Natural killer cell (primary cell): ENCODE results near the gene BET1. TPM values are rescaled to one million over a fixed set of nuclear protein-coding genes. Genes with fewer than 3 reads are reported as not detected.

Experiments used
- ATAC-seq, 3 donors: fragments of 150-1000 bp in 2 of 3; fragments of 200-7000 bp in 1 of 3; cut with Tn5 transposase; 1 replicate in 1 of 3; 2 replicates in 2 of 3; pipeline ENCODE4 v1.10.0; 2021; ENCODE audit warnings: mild to moderate bottlenecking in 2 of 3, moderate library complexity in 2 of 3
- DNase-seq, 2 donors: peaks; one replicate each; pipeline versions ENCODE4 v3.0.0 to v3.0.0-alpha.2; 2013 to 2021; ENCODE audit warnings: mixed read lengths in 1 of 2
- H3K27ac ChIP-seq: one replicate; pipeline ENCODE4 v1.5.1; 2013; ENCODE audit warnings: mild to moderate bottlenecking, low read length
- H3K27me3 ChIP-seq: one replicate; pipeline ENCODE4 v1.6.1; 2013; ENCODE audit warnings: low read length; ENCODE audit not compliant: control insufficient read depth, insufficient read depth
- H3K36me3 ChIP-seq: one replicate; pipeline ENCODE4 v1.6.1; 2013; ENCODE audit warnings: low read length; ENCODE audit not compliant: control insufficient read depth, insufficient read depth
- H3K4me1 ChIP-seq: one replicate; pipeline ENCODE4 v1.6.1; 2013; ENCODE audit warnings: low read length; ENCODE audit not compliant: control insufficient read depth, insufficient read depth
- H3K4me3 ChIP-seq: one replicate; pipeline ENCODE4 v1.5.1; 2013; ENCODE audit warnings: low read length
- H3K9me3 ChIP-seq: one replicate; pipeline ENCODE4 v1.6.1; 2013; ENCODE audit warnings: low read length; ENCODE audit not compliant: control insufficient read depth, insufficient read depth
- H3K27ac Mint-ChIP-seq, 2 donors: one replicate each; pipeline ENCODE4 v1.8.0; 2022; ENCODE audit warnings: mild to moderate bottlenecking in 2 of 2, mixed read lengths in 2 of 2, moderate library complexity in 1 of 2
- H3K27me3 Mint-ChIP-seq, 2 donors: one replicate each; pipeline ENCODE4 v1.8.0; 2022; ENCODE audit warnings: low read depth in 2 of 2, mixed read lengths in 2 of 2
- H3K36me3 Mint-ChIP-seq: one replicate; pipeline ENCODE4 v1.8.0; 2022; ENCODE audit warnings: mixed read lengths
- H3K4me1 Mint-ChIP-seq, 2 donors: one replicate each; pipeline ENCODE4 v1.8.0; 2022; ENCODE audit warnings: mixed read lengths in 2 of 2
- H3K4me3 Mint-ChIP-seq: one replicate; pipeline ENCODE4 v1.8.0; 2022; ENCODE audit warnings: mild to moderate bottlenecking, moderate library complexity, mixed read lengths
- H3K9me3 Mint-ChIP-seq, 2 donors: one replicate each; pipeline ENCODE4 v1.8.0; 2022; ENCODE audit warnings: mixed read lengths in 2 of 2
- WGBS: methylation state at CpG from one replicate; pipeline ENCODE4 v1.1.7; 2013; ENCODE audit warnings: missing lambda C conversion rate; ENCODE audit not compliant: insufficient coverage; 5-methylcytosine and 5-hydroxymethylcytosine counted together
- intact Hi-C: fragments of 100-400 bp; cut with micrococcal nuclease; formaldehyde crosslinking; loops from one replicate; pipeline ENCODE4 v1.14.2; 2022
- total RNA-seq, 4 donors: library from RNA; stranded (reverse); fragments of 120-200 nt in 1 of 4; gene quantifications; one replicate each; pipeline versions ENCODE4 v1.2.3 to v1.2.4, GENCODE V29; 2013 to 2022
- TF ChIP-seq, protein P1 (sequence below): fragments of 200-600 bp; IDR thresholded peaks from one replicate; pipeline ENCODE4 v1.8.0; 2022; ENCODE audit warnings: antibody characterized with exemption

BET1 gene
- total RNA-seq, 3 donors from 2014 or later (not counting 1 experiment from before 2014, with no cell fraction given), result 13.1 to 14.0 (median 13.9) TPM

DNA sequence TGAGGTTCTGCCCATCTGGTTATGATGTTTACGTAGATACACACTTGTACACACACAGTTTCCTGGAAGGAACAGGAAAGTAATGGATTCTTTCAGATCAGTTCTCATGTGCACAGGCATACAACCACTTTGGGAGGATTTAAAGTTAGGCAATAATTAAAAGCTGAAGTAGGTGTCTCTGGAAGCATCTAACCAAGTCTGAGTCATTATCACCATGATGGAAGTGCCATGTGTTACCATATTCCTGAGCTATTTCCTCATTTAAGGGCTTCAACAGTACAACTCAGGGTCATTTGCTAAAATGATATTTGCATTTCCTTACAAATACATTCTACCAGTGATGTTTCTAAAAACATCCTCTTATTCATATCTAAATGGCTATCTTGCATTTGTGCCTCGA is 41.4 kb upstream of the BET1 start:
- DNase-seq (no peak), ATAC-seq (no peak)
- Mint-ChIP-seq H3K27me3 (peaks cover 36 to 88% of the 10 kb centered on the region in 2 donors), H3K27ac (no peak overlapping the region), H3K9me3 (no peaks in the 10 kb centered on the region), H3K36me3 (peaks cover 7% of the 10 kb centered on the region), H3K4me3 (no peak overlapping the region), H3K4me1 (no peaks in the 10 kb centered on the region)
- 90% methylated on average over 2 of the region's 2 CpGs for whole genome bisulfite sequencing
- no peaks in the 10 kb centered on the region for H3K9me3 ChIP-seq
- H3K4me1 ChIP-seq, result peaks cover 2% of the 10 kb centered on the region
- H3K27me3 ChIP-seq, result peaks cover 3% of the 10 kb centered on the region
- TF ChIP-seq, protein P1, sequence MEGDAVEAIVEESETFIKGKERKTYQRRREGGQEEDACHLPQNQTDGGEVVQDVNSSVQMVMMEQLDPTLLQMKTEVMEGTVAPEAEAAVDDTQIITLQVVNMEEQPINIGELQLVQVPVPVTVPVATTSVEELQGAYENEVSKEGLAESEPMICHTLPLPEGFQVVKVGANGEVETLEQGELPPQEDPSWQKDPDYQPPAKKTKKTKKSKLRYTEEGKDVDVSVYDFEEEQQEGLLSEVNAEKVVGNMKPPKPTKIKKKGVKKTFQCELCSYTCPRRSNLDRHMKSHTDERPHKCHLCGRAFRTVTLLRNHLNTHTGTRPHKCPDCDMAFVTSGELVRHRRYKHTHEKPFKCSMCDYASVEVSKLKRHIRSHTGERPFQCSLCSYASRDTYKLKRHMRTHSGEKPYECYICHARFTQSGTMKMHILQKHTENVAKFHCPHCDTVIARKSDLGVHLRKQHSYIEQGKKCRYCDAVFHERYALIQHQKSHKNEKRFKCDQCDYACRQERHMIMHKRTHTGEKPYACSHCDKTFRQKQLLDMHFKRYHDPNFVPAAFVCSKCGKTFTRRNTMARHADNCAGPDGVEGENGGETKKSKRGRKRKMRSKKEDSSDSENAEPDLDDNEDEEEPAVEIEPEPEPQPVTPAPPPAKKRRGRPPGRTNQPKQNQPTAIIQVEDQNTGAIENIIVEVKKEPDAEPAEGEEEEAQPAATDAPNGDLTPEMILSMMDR, result no peak
- intact Hi-C loops, result no loop called here
- H3K27ac ChIP-seq, result no peak overlapping the region
- H3K4me3 ChIP-seq, result no peak overlapping the region
- H3K36me3 ChIP-seq, result no peaks in the 10 kb centered on the region

DNA sequence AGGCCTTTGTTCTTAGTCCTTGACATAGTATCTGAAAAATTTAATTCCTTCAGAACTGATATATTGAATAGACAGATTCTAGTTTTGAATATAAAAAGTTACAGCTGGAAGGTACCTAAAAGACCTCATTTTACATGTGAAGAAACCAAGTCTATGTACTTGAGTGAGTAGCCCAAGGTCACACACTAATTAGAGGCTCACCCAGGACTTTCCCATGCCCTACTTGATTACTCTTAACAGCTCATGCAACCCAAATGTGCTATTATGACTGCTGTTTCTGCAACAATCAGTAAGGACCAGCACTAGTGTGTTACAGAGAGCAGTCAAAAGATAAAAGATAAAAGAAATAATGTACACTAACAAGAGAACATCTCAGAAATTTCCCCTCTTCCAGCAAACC is 40.7 kb upstream of the BET1 start:
- DNase-seq (no peak), ATAC-seq (no peak)
- no peaks in the 10 kb centered on the region for H3K4me1 Mint-ChIP-seq
- no peaks in the 10 kb centered on the region for H3K4me1 ChIP-seq
- intact Hi-C loops, result no loop called here
- peaks cover 3% of the 10 kb centered on the region for H3K27me3 ChIP-seq
- H3K36me3 Mint-ChIP-seq, result peaks cover 7% of the 10 kb centered on the region
- peaks cover 39 to 92% of the 10 kb centered on the region in 2 donors for H3K27me3 Mint-ChIP-seq
- H3K9me3 Mint-ChIP-seq, result no peaks in the 10 kb centered on the region
- no peak overlapping the region for H3K4me3 Mint-ChIP-seq
- no peaks in the 10 kb centered on the region for H3K36me3 ChIP-seq
- no peak overlapping the region for H3K27ac Mint-ChIP-seq
- H3K4me3 ChIP-seq, result no peak overlapping the region
- TF ChIP-seq, protein P1, result no peak
- no peaks in the 10 kb centered on the region for H3K9me3 ChIP-seq
- no peak overlapping the region for H3K27ac ChIP-seq

DNA sequence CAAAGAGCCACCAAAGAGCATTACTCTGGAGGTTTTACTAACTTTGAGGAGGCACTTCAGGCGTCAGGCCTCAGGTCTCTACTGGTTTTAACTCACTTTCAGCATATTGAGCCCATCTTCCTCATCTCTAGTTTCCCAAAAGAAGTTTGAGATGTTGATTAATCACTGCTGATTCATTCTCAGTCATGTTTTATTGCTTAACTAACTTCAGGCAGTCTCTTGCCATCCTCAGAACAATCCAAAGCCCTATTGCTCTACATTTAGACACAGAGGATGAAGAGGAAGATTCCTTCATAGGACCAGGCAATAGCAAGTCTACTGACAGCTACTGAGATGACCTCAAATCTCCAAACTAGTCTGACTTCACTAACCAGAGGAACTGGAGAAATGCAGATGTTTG is 39.1 kb upstream of the BET1 start:
- H3K4me1 Mint-ChIP-seq, result no peaks in the 10 kb centered on the region
- peaks cover 7% of the 10 kb centered on the region for H3K27me3 ChIP-seq
- H3K36me3 ChIP-seq, result no peaks in the 10 kb centered on the region
- no peaks in the 10 kb centered on the region for H3K4me1 ChIP-seq
- no peak for DNase-seq
- TF ChIP-seq, protein P1, result no peak
- ATAC-seq, result no peak
- H3K9me3 ChIP-seq, result no peaks in the 10 kb centered on the region
- intact Hi-C loops, result no loop called here
- H3K9me3 Mint-ChIP-seq, result no peaks in the 10 kb centered on the region
- peaks cover 38 to 88% of the 10 kb centered on the region in 2 donors for H3K27me3 Mint-ChIP-seq
- 75% methylated on average over 1 of the region's 1 CpG for WGBS
- no peak overlapping the region for H3K4me3 Mint-ChIP-seq
- H3K27ac Mint-ChIP-seq, result no peak overlapping the region
- no peak overlapping the region for H3K4me3 ChIP-seq
- H3K36me3 Mint-ChIP-seq, result peaks cover 7% of the 10 kb centered on the region
- H3K27ac ChIP-seq, result no peak overlapping the region

DNA sequence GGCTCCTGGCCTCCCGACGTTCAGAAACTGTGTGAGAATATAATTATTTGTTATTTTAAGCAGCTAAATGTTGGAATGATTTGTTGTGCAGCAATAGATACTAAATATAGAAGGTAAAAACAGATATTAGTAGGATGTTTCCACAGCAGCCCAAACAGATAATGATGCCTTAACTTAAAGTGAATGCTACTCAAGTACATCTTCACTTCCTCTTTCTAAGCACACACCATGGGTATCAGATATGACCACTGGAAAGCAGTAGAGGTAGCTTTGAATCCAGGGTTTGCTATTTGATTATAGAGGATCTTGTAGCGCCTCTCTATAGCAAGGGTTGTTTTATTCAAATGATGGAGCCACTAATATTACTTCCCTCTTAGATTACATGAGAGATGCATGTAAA is 38.2 kb upstream of the BET1 start:
- no peaks in the 10 kb centered on the region for H3K4me1 Mint-ChIP-seq
- H3K9me3 Mint-ChIP-seq, result no peaks in the 10 kb centered on the region
- TF ChIP-seq, protein P1, result no peak
- Histone ChIP-seq H3K9me3 (no peaks in the 10 kb centered on the region), H3K4me1 (no peaks in the 10 kb centered on the region), H3K27ac (no peak overlapping the region), H3K36me3 (no peaks in the 10 kb centered on the region), H3K27me3 (peaks cover 7% of the 10 kb centered on the region), H3K4me3 (no peak overlapping the region)
- no peak overlapping the region for H3K4me3 Mint-ChIP-seq
- WGBS, result 92% methylated on average over 2 of the region's 3 CpGs
- ATAC-seq, result no peak
- DNase-seq, result no peak
- peaks cover 7% of the 10 kb centered on the region for H3K36me3 Mint-ChIP-seq
- no peak overlapping the region for H3K27ac Mint-ChIP-seq
- H3K27me3 Mint-ChIP-seq, result peaks cover 37 to 88% of the 10 kb centered on the region in 2 donors
- intact Hi-C loops, result no loop called here
